ENCODE results near the gene BOLL. TPM values are rescaled to one million over a fixed set of nuclear protein-coding genes. Genes with fewer than 3 reads are reported as not detected.
"Not testable (repeated sequence)": the region's sequence is repeated elsewhere in the genome, so short reads cannot be mapped to it uniquely, and the experiment has no call there.

The BOLL gene
- total and polyA plus RNA-seq, 8 donors: 0.10 TPM; not detected in 7

GRCh38 chr2:197705121-197705911 is 79.8 kb downstream of the BOLL start, which contains the start of gene MARS2:
Gene MARS2, plus strand, starts transcription at chr2:197705369. Its CDS starts 37 bp downstream, at chr2:197705406.
- H3K9me3 ChIP-seq: no peaks in the 10 kb centered on the region
- intact Hi-C loops (cut with DNase I): no loop called here
- peaks cover 25 to 42% of the 10 kb centered on the region in 2 donors for H3K4me1 ChIP-seq

GRCh38 chr2:197704434-197705120 is 80.5 kb downstream of the BOLL start:
- Histone ChIP-seq H3K9me3 (no peaks in the 10 kb centered on the region), H3K36me3 (no peaks in the 10 kb centered on the region), H3K4me1 (peaks cover 25 to 42% of the 10 kb centered on the region in 2 donors), H3K27ac (peak overlapping the region; percentile 78 to 87), H3K27me3 (no peaks in the 10 kb centered on the region), H3K4me3 (peak overlapping the region; percentile 30 to 86)
- no peak for TF ChIP-seq CTCF (IDR thresholded peaks at IDR 0.05)
- intact Hi-C loops (cut with DNase I): no loop called here
- ATAC-seq: peak; percentile 48
- no peak for DNase-seq

More at GRCh38 chr2:197705121-197705911, 79.8 kb downstream of the BOLL start, which contains the start of gene MARS2:
- DNase-seq: peak; percentile 91 to 97 (median 96)
- Histone ChIP-seq H3K27me3 (no peaks in the 10 kb centered on the region), H3K27ac (peak within 1 kb of the TSS; percentile 78 to 87), H3K4me3 (peak within 1 kb of the TSS; percentile 86 to 97), H3K36me3 (no peaks in the 10 kb centered on the region)
- no peak for TF ChIP-seq CTCF (IDR thresholded peaks at IDR 0.05)
- peak; percentile 95 for ATAC-seq

- Histone ChIP-seq H3K27me3 (no peaks in the 10 kb centered on the region), H3K36me3 (no peaks in the 10 kb centered on the region), H3K27ac (no peak overlapping the region), H3K9me3 (no peaks in the 10 kb centered on the region), H3K4me1 (peaks cover 0 to 11% of the 10 kb centered on the region in 2 donors), H3K4me3 (no peak overlapping the region)
- no peak for ATAC-seq
- DNase-seq: no peak
- intact Hi-C loops (cut with DNase I): no loop called here
- no peak for TF ChIP-seq CTCF (IDR thresholded peaks at IDR 0.05)
Measured at GRCh38 chr2:197700960-197701359, 84.2 kb downstream of the BOLL start.

GRCh38 chr2:197699724-197700123 is 85.4 kb downstream of the BOLL start:
- H3K4me1 ChIP-seq; ATAC-seq; H3K36me3 ChIP-seq; H3K9me3 ChIP-seq; intact Hi-C loops (cut with DNase I); H3K4me3 ChIP-seq; DNase-seq; H3K27ac ChIP-seq; H3K27me3 ChIP-seq: not testable (repeated sequence)

- ATAC-seq; intact Hi-C loops (cut with DNase I): not testable (repeated sequence)
Measured at GRCh38 chr2:197696571-197696970, 88.5 kb downstream of the BOLL start.

GRCh38 chr2:197695971-197696370 is 89.1 kb downstream of the BOLL start:
- H3K4me3 ChIP-seq; H3K27me3 ChIP-seq; H3K36me3 ChIP-seq; ATAC-seq; H3K9me3 ChIP-seq; DNase-seq; intact Hi-C loops (cut with DNase I); H3K27ac ChIP-seq; H3K4me1 ChIP-seq: not testable (repeated sequence)

More at GRCh38 chr2:197696571-197696970, 88.5 kb downstream of the BOLL start:
- not testable (repeated sequence) for H3K4me3 ChIP-seq, H3K4me1 ChIP-seq, H3K36me3 ChIP-seq, H3K27me3 ChIP-seq, DNase-seq, H3K9me3 ChIP-seq, H3K27ac ChIP-seq

- H3K4me3 ChIP-seq; intact Hi-C loops (cut with DNase I); H3K9me3 ChIP-seq; ATAC-seq; H3K36me3 ChIP-seq; H3K27ac ChIP-seq; H3K27me3 ChIP-seq; H3K4me1 ChIP-seq; DNase-seq: not testable (repeated sequence)
Measured at GRCh38 chr2:197695206-197695605, 89.9 kb downstream of the BOLL start.

Measured in left lung (tissue), 10 donors.